HL-60 (cell line): ENCODE data around the gene SYNGAP1.
A peak's percentile ranks its signal among the peaks of the same experiment; 100 is the strongest.

Source experiments
- DNase-seq, 2 experiments: peaks; one replicate each; pipeline ENCODE4 v3.0.0-alpha.2; 2010 to 2020; ENCODE audit warnings: low read depth in 1 of 2, low spot score in 1 of 2
- H3K27ac ChIP-seq: fragments of 250-450 bp; sonication (Bioruptor Pico); replicated peaks from 2 replicates; pipeline ENCODE4 v1.5.1; 2020; ENCODE audit warnings: mild to moderate bottlenecking, moderate library complexity
- H3K27me3 ChIP-seq: fragments of 250-450 bp; sonication (Bioruptor Pico); 2 replicates; pipeline ENCODE4 v1.5.1; 2021; ENCODE audit warnings: mild to moderate bottlenecking, moderate library complexity; ENCODE audit not compliant: insufficient read depth, poor library complexity, severe bottlenecking
- H3K4me3 ChIP-seq: replicated peaks from 2 replicates; pipeline ENCODE4 v1.5.1; 2011; ENCODE audit warnings: mild to moderate bottlenecking, control low read depth, low read length; ENCODE audit not compliant: insufficient read depth
- CTCF ChIP-seq: IDR thresholded peaks from one replicate; pipeline ENCODE4 v1.5.1; 2011; ENCODE audit warnings: low read length, control low read depth, inconsistent platforms; ENCODE audit not compliant: insufficient read depth
- GABPA ChIP-seq: IDR thresholded peaks from 2 replicates; pipeline ENCODE4 v1.6.1; 2012; ENCODE audit warnings: low read depth
- POLR2AphosphoS5 ChIP-seq: IDR thresholded peaks from 2 replicates; pipeline ENCODE4 v1.6.1; 2012; ENCODE audit warnings: low read depth
- SPI1 ChIP-seq: IDR thresholded peaks from 2 replicates; pipeline ENCODE4 v1.6.1; 2012; ENCODE audit warnings: low read depth, mild to moderate bottlenecking, borderline replicate concordance
- TF ChIP-seq, protein P1 (sequence below): IDR thresholded peaks from 2 replicates; pipeline ENCODE4 v1.6.1; 2012; ENCODE audit warnings: low read depth; ENCODE audit not compliant: insufficient replicate concordance

The SYNGAP1 gene

GRCh38 chr6:33421344-33421643 is 1.4 kb downstream of the SYNGAP1 start:
- no peak overlapping the region for H3K4me3 ChIP-seq
- TF ChIP-seq CTCF (no peak), POLR2AphosphoS5 (no peak), SPI1 (no peak), GABPA (no peak)
- TF ChIP-seq, protein P1, sequence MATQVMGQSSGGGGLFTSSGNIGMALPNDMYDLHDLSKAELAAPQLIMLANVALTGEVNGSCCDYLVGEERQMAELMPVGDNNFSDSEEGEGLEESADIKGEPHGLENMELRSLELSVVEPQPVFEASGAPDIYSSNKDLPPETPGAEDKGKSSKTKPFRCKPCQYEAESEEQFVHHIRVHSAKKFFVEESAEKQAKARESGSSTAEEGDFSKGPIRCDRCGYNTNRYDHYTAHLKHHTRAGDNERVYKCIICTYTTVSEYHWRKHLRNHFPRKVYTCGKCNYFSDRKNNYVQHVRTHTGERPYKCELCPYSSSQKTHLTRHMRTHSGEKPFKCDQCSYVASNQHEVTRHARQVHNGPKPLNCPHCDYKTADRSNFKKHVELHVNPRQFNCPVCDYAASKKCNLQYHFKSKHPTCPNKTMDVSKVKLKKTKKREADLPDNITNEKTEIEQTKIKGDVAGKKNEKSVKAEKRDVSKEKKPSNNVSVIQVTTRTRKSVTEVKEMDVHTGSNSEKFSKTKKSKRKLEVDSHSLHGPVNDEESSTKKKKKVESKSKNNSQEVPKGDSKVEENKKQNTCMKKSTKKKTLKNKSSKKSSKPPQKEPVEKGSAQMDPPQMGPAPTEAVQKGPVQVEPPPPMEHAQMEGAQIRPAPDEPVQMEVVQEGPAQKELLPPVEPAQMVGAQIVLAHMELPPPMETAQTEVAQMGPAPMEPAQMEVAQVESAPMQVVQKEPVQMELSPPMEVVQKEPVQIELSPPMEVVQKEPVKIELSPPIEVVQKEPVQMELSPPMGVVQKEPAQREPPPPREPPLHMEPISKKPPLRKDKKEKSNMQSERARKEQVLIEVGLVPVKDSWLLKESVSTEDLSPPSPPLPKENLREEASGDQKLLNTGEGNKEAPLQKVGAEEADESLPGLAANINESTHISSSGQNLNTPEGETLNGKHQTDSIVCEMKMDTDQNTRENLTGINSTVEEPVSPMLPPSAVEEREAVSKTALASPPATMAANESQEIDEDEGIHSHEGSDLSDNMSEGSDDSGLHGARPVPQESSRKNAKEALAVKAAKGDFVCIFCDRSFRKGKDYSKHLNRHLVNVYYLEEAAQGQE = no peak
- no peaks in the 10 kb centered on the region for H3K27me3 ChIP-seq
- no peak overlapping the region for H3K27ac ChIP-seq
- DNase-seq = no peak

GRCh38 chr6:33423777-33424176 is 3.9 kb downstream of the SYNGAP1 start:
- TF ChIP-seq GABPA = no peak
- TF ChIP-seq POLR2AphosphoS5 = no peak
- no peak for TF ChIP-seq CTCF
- TF ChIP-seq SPI1 = no peak
- TF ChIP-seq, protein P1 = no peak
- Histone ChIP-seq H3K27me3 (no peaks in the 10 kb centered on the region), H3K4me3 (no peak overlapping the region), H3K27ac (no peak overlapping the region)
- no peak for DNase-seq

GRCh38 chr6:33424855-33425667 is 5.2 kb downstream of the SYNGAP1 start:
- TF ChIP-seq, protein P1 = no peak
- TF ChIP-seq SPI1 (no peak), POLR2AphosphoS5 (no peak), CTCF (no peak), GABPA (no peak)
- H3K27me3 ChIP-seq = no peaks in the 10 kb centered on the region
- peak overlapping the region; percentile 58 for H3K4me3 ChIP-seq
- peak overlapping the region; percentile 54 for H3K27ac ChIP-seq
- DNase-seq = no peak
